ENCODE data around the gene SMIM3. TPM values are rescaled to one million over a fixed set of nuclear protein-coding genes. Genes with fewer than 3 reads are reported as not detected.
"Not testable (repeated sequence)": the region's sequence is repeated elsewhere in the genome, so short reads cannot be mapped to it uniquely, and the experiment has no call there.

SMIM3 gene
- total and polyA plus RNA-seq, 10 of the 15 experiments (the other 5 are each of a cell fraction or from before 2014, with no cell fraction given) = 1.0 to 14.3 (median 7.7) TPM

GRCh38 chr5:150836703-150837102 lies 58.1 kb downstream of the SMIM3 start:
- H3K27ac ChIP-seq (ENCODE audit: control insufficient read depth, insufficient read depth) = no peak overlapping the region
- H3K9me3 ChIP-seq (replicated peaks; ENCODE audit: control insufficient read depth, insufficient read depth, low read length) = peaks cover under 1% of the 10 kb centered on the region; the same call in 2 of the 3 replicates
- H4K20me1 ChIP-seq (ENCODE audit: control insufficient read depth, insufficient read depth) = no peaks in the 10 kb centered on the region
- no peak overlapping the region for H2AFZ ChIP-seq (ENCODE audit: control insufficient read depth, low read depth, low read length)
- ChIA-PET POLR2A (no interaction called here), RAD21 (ENCODE audit: unreplicated experiment) (no interaction called here), CTCF (no interaction called here), SMC1A (ENCODE audit: uncharacterized antibody, unreplicated experiment) (interaction anchor here (0.8 kb wide), 1 partner anchor 9 kb away, joined by 3 read pairs; the partner anchor contains the start of gene IRGM)
- FAIRE-seq = no peak
- no peak overlapping the region for H3K4me3 ChIP-seq
- ATAC-seq = no peak
- BruUV-seq (replicated peaks) = no TSS peak
- H3K4me2 ChIP-seq (ENCODE audit: control insufficient read depth, insufficient read depth) = no peak overlapping the region
- in situ Hi-C loops (cut with MboI) = no loop called here
- intact Hi-C loops (cut with micrococcal nuclease; ENCODE audit: unreplicated experiment) = no loop called here
- H3K36me3 ChIP-seq (ENCODE audit: control insufficient read depth in 2 of 2, insufficient read depth in 2 of 2, low read length in 1 of 2) = no peaks in the 10 kb centered on the region
- no peak for DNase-seq (ENCODE audit: low read depth, low spot score)
- no peak for TF ChIP-seq PAX5 (IDR thresholded peaks at IDR 0.05; ENCODE audit: borderline replicate concordance, low read depth, low read length)
- TF ChIP-seq, protein P1, sequence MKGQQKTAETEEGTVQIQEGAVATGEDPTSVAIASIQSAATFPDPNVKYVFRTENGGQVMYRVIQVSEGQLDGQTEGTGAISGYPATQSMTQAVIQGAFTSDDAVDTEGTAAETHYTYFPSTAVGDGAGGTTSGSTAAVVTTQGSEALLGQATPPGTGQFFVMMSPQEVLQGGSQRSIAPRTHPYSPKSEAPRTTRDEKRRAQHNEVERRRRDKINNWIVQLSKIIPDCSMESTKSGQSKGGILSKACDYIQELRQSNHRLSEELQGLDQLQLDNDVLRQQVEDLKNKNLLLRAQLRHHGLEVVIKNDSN (IDR thresholded peaks at IDR 0.05; ENCODE audit: borderline replicate concordance, extremely low read length, insufficient read depth, low read depth, low read length) = no peak
- no peak for TF ChIP-seq POLR2A (IDR thresholded peaks at IDR 0.05; ENCODE audit: low read depth, low read length)
- no peak for TF ChIP-seq BCL11A (IDR thresholded peaks at IDR 0.05; ENCODE audit: low read depth, low read length)
- TF ChIP-seq CHD1 (IDR thresholded peaks at IDR 0.05; ENCODE audit: low read depth, low read length) = no peak
- TF ChIP-seq, protein P2, sequence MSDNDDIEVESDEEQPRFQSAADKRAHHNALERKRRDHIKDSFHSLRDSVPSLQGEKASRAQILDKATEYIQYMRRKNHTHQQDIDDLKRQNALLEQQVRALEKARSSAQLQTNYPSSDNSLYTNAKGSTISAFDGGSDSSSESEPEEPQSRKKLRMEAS (IDR thresholded peaks at IDR 0.05; ENCODE audit: low read depth, low read length) = no peak
- no peaks in the 10 kb centered on the region for H3K4me1 ChIP-seq (ENCODE audit: control insufficient read depth, insufficient read depth, low read length)
- H3K9ac ChIP-seq (ENCODE audit: control insufficient read depth, insufficient read depth, low read length) = no peak overlapping the region
- WGBS (ENCODE audit: insufficient coverage, insufficient replicate concordance, low lambda C conversion rate, missing lambda C conversion rate) = 57% methylated on average over 3 of the region's 3 CpGs
- H3K79me2 ChIP-seq (ENCODE audit: control insufficient read depth, insufficient read depth, low read length) = no peaks in the 10 kb centered on the region
- H3K27me3 ChIP-seq (replicated peaks in 1 of 2; ENCODE audit: control insufficient read depth in 2 of 2, insufficient read depth in 2 of 2, low read length in 1 of 2) = no peaks in the 10 kb centered on the region

GRCh38 chr5:150845185-150845859 lies 66.8 kb downstream of the SMIM3 start:
- POLR2A ChIA-PET = interaction anchor here (2.0 kb wide), 1 partner anchor 285 kb away, joined by 8 read pairs; no protein-coding TSS in a partner anchor
- intact Hi-C loops (cut with micrococcal nuclease; ENCODE audit: unreplicated experiment) = loop anchor here (5.0 kb wide), 2 partner anchors 188 to 388 kb away; no protein-coding TSS in a partner anchor

More at GRCh38 chr5:150845185-150845859, 66.8 kb downstream of the SMIM3 start:
- not testable (repeated sequence) for H2AFZ ChIP-seq (ENCODE audit: control insufficient read depth, low read depth, low read length); H3K36me3 ChIP-seq (ENCODE audit: control insufficient read depth in 2 of 2, insufficient read depth in 2 of 2, low read length in 1 of 2); H3K4me1 ChIP-seq (ENCODE audit: control insufficient read depth, insufficient read depth, low read length); H3K4me3 ChIP-seq; H3K4me2 ChIP-seq (ENCODE audit: control insufficient read depth, insufficient read depth); H3K9me3 ChIP-seq (replicated peaks; ENCODE audit: control insufficient read depth, insufficient read depth, low read length); H4K20me1 ChIP-seq (ENCODE audit: control insufficient read depth, insufficient read depth); BruUV-seq (replicated peaks); H3K79me2 ChIP-seq (ENCODE audit: control insufficient read depth, insufficient read depth, low read length); H3K27ac ChIP-seq (ENCODE audit: control insufficient read depth, insufficient read depth); H3K27me3 ChIP-seq (replicated peaks in 1 of 2; ENCODE audit: control insufficient read depth in 2 of 2, insufficient read depth in 2 of 2, low read length in 1 of 2); FAIRE-seq; ATAC-seq; DNase-seq (ENCODE audit: low read depth, low spot score); H3K9ac ChIP-seq (ENCODE audit: control insufficient read depth, insufficient read depth, low read length)
- SMC1A ChIA-PET (ENCODE audit: uncharacterized antibody, unreplicated experiment) = interaction anchor here (0.9 to 3.8 kb wide), 7 partner anchors 9 to 284 kb away, joined by 3 to 40 read pairs (median 3); no protein-coding TSS in a partner anchor
- in situ Hi-C loops (cut with MboI) = loop anchor here (5.0 kb wide), 3 partner anchors 48 to 388 kb away; no protein-coding TSS in a partner anchor
- CTCF ChIA-PET = interaction anchor here (1.1 to 4.0 kb wide), 13 partner anchors 10 to 471 kb away, joined by 3 to 90 read pairs (median 8); partner anchors contain the start of gene RBM22
- RAD21 ChIA-PET (ENCODE audit: unreplicated experiment) = interaction anchor here (1.1 to 3.9 kb wide), 13 partner anchors 38 to 484 kb away, joined by 3 to 43 read pairs (median 4); partner anchors contain the start of genes RBM22 and SMIM3
- WGBS (ENCODE audit: insufficient coverage, insufficient replicate concordance, low lambda C conversion rate, missing lambda C conversion rate) = 79% methylated on average over 29 of the region's 32 CpGs

Data from GM12878 (cell line).